HCT116 (cell line): ENCODE data around the gene BRMS1.

ENCODE experiments used
- ATF3 ChIP-seq: IDR thresholded peaks from 2 replicates; pipeline ENCODE4 v1.6.1; 2012
- CTCF ChIP-seq, 3 experiments: fragments of 200-600 bp in 1 of 3; sonication (generic) in 1 of 3; IDR thresholded peaks in 2 of 3; conservative IDR thresholded peaks in 1 of 3; 2 replicates each; pipeline ENCODE4 v1.5.1; 2012 to 2017; ENCODE audit warnings: low read depth in 2 of 3, low read length in 2 of 3, antibody characterized with exemption in 1 of 3, borderline replicate concordance in 1 of 3, control low read depth in 1 of 3, mild to moderate bottlenecking in 1 of 3, mixed read lengths in 1 of 3, mixed run types in 1 of 3, moderate library complexity in 1 of 3; ENCODE audit not compliant: insufficient read depth in 1 of 3
- EGR1 ChIP-seq: IDR thresholded peaks from 2 replicates; pipeline ENCODE4 v1.6.1; 2012; ENCODE audit warnings: low read depth
- EZH2 ChIP-seq: fragments of 200-600 bp; sonication (generic); IDR thresholded peaks from 2 replicates; pipeline ENCODE4 v1.6.1; 2017; ENCODE audit warnings: antibody characterized with exemption, mixed run types
- POLR2A ChIP-seq: IDR thresholded peaks from 2 replicates; pipeline ENCODE4 v1.7.0; 2011; ENCODE audit warnings: borderline replicate concordance; ENCODE audit not compliant: insufficient read depth, insufficient read length; ENCODE audit errors: extremely low read depth
- POLR2AphosphoS5 ChIP-seq: IDR thresholded peaks from 2 replicates; pipeline ENCODE4 v1.6.1; 2011; ENCODE audit warnings: mild to moderate bottlenecking, low read depth, low read length, moderate library complexity
- RAD21 ChIP-seq: IDR thresholded peaks from 2 replicates; pipeline ENCODE4 v1.6.1; 2012; ENCODE audit warnings: low read depth, mild to moderate bottlenecking
- REST ChIP-seq: IDR thresholded peaks from 2 replicates; pipeline ENCODE4 v1.6.1; 2012; ENCODE audit warnings: low read depth
- SIN3A ChIP-seq: IDR thresholded peaks from 2 replicates; pipeline ENCODE4 v1.6.1; 2012; ENCODE audit warnings: low read depth
- ZBTB33 ChIP-seq: IDR thresholded peaks from 2 replicates; pipeline ENCODE4 v1.6.1; 2011; ENCODE audit warnings: mild to moderate bottlenecking, low read length, moderate library complexity; ENCODE audit not compliant: insufficient replicate concordance; ENCODE audit errors: extremely low read depth
- ZFX ChIP-seq: fragments of 450-650 bp; IDR thresholded peaks from 2 replicates; pipeline ENCODE4 v1.6.1; 2017

- no peak for TF ChIP-seq SIN3A
- TF ChIP-seq POLR2AphosphoS5 = no peak
- no peak for TF ChIP-seq CTCF (IDR thresholded peaks at IDR 0.05 in 2 of 3, conservative IDR thresholded peaks at IDR 0.05 in 1 of 3; ENCODE audit: borderline replicate concordance in 1 of 3, insufficient read depth in 1 of 3, low read depth in 2 of 3, low read length in 2 of 3)
- no peak for TF ChIP-seq ZBTB33
- TF ChIP-seq EZH2 = no peak
- TF ChIP-seq POLR2A = no peak
- no peak for TF ChIP-seq RAD21
- no peak for TF ChIP-seq ZFX
- TF ChIP-seq ATF3 = no peak
- TF ChIP-seq REST = no peak
- TF ChIP-seq EGR1 = no peak
Observed at GRCh38 chr11:66331542-66332370, 13.1 kb downstream of the BRMS1 start.
